Mesangial cell (primary cell): ENCODE data around the gene THPO. TPM values are rescaled to one million over a fixed set of nuclear protein-coding genes. Genes with fewer than 3 reads are reported as not detected.

ENCODE experiments used
- total RNA-seq: library from RNA; depleted of rRNA; stranded (reverse); fragments of >200 nt; gene quantifications from 2 replicates; pipeline ENCODE4 v1.2.3, GENCODE V29; 2015

THPO gene
- total RNA-seq: not detected in 2 replicates

GRCh38 chr3:184377882-184378445 lies at the start of gene THPO:
Gene THPO, minus strand, starts transcription at chr3:184378207. Its CDS starts 1,948 bp downstream, at chr3:184376259.

GRCh38 chr3:184379358-184380184 lies 1.6 kb upstream of the THPO start, which contains the start of gene CHRD:
Gene CHRD, plus strand, starts transcription at chr3:184380054. Its CDS starts 265 bp downstream, at chr3:184380319.

GRCh38 chr3:184361532-184361931 lies 16.5 kb downstream of the THPO start, which contains the start of the genes CLCN2 and POLR2H:
Gene CLCN2, minus strand, starts transcription at chr3:184361605. Its CDS starts 126 bp downstream, at chr3:184361479.
Gene POLR2H, plus strand, starts transcription at chr3:184361710. Its CDS starts 1,783 bp downstream, at chr3:184363493.

DNA sequence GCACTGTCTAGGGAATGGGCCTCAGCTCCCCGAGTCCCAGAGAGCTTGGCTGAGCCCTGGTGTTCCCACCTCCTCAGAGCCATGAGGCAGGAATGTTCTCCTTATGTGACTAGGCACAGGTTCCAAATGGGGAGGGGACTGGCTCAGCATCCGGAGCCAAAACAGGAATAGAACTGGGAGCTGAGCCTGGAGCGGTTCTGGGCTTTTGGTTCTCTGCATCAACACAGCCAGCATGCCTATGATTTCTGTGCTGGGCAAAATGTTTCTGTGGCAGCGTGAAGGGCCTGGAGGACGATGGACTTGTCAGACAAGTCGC lies 40.6 kb downstream of the THPO start, which contains the start of gene FAM131A:
FAM131A (plus strand) TSS at position 202 of the 316 bp plus-strand sequence; CDS start at position 233, 31 bp downstream.

Other genes starting within 250 kb of the THPO start
- gene EIF2B5, start 242.8 kb downstream of the THPO start, total RNA-seq: 21.8 and 30.5 TPM in 2 replicates
- 42.0 and 79.0 TPM in 2 replicates for gene DVL3, start 222.8 kb downstream of the THPO start, total RNA-seq
- 383 and 406 TPM in 2 replicates for gene AP2M1, start 203.4 kb downstream of the THPO start, total RNA-seq
- gene ABCF3, start 192.0 kb downstream of the THPO start, total RNA-seq: 40.4 and 79.1 TPM in 2 replicates
- 0.13 TPM in 1 of 2 replicates, not detected in the other for gene VWA5B2, start 148.6 kb downstream of the THPO start, total RNA-seq
- 64.1 and 67.6 TPM in 2 replicates for gene ALG3, start 129.2 kb downstream of the THPO start, total RNA-seq
- gene EEF1AKMT4, start 128.5 kb downstream of the THPO start, total RNA-seq: 6.2 and 7.2 TPM in 2 replicates
- 0.16 and 0.38 TPM in 2 replicates for gene CAMK2N2, start 116.7 kb downstream of the THPO start, total RNA-seq
- gene ECE2, start 102.2 kb downstream of the THPO start, total RNA-seq: not detected in 2 replicates
- 278 and 988 TPM in 2 replicates for gene PSMD2, start 79.0 kb downstream of the THPO start, total RNA-seq
- 314 and 479 TPM in 2 replicates for gene EIF4G1, start 63.6 kb downstream of the THPO start, total RNA-seq
- gene FAM131A, start 40.6 kb downstream of the THPO start, total RNA-seq: 15.6 and 19.6 TPM in 2 replicates
- gene CLCN2, start 16.6 kb downstream of the THPO start, total RNA-seq: 3.9 and 4.1 TPM in 2 replicates
- gene POLR2H, start 16.5 kb downstream of the THPO start, total RNA-seq: 50.3 and 105 TPM in 2 replicates
- gene CHRD, start 1.8 kb upstream of the THPO start, total RNA-seq: under 0.01 and 0.13 TPM in 2 replicates
- gene EPHB3, start 183.6 kb upstream of the THPO start, total RNA-seq: 0.13 and 0.16 TPM in 2 replicates